Measurements from ENCODE around the gene JAK2. TPM values are rescaled to one million over a fixed set of nuclear protein-coding genes. Genes with fewer than 3 reads are reported as not detected.
"Not testable (repeated sequence)": the region's sequence is repeated elsewhere in the genome, so short reads cannot be mapped to it uniquely, and the experiment has no call there.

Gene JAK2
- total RNA-seq = 9.0 and 15.5 TPM in 2 replicates

- DNase-seq (ENCODE audit: low read depth) (peak; percentile 90), FAIRE-seq (no peak)
- peak; percentile 58 for TF ChIP-seq CTCF (IDR thresholded peaks at IDR 0.05; ENCODE audit: insufficient read depth, low read length, severe bottlenecking)
- Histone ChIP-seq H3K36me3 (ENCODE audit: control insufficient read depth, insufficient read depth, low read length) (no peaks in the 10 kb centered on the region), H3K27me3 (ENCODE audit: control insufficient read depth, insufficient read depth, low read length) (no peaks in the 10 kb centered on the region), H3K4me3 (ENCODE audit: low read depth, low read length) (peak within 1 kb of the TSS; percentile 50)
These were observed at the start of gene JAK2 for GRCh38 chr9:4984621-4985385. Gene JAK2 (plus strand): TSS chr9:4985272. CDS start chr9:5021988, 36,716 bp downstream.

GRCh38 chr9:4936277-4936676 lies 48.8 kb upstream of the JAK2 start:
- FAIRE-seq (no peak), DNase-seq (ENCODE audit: low read depth) (no peak)
- Histone ChIP-seq H3K36me3 (ENCODE audit: control insufficient read depth, insufficient read depth, low read length) (no peaks in the 10 kb centered on the region), H3K4me3 (ENCODE audit: low read depth, low read length) (no peak overlapping the region), H3K27me3 (ENCODE audit: control insufficient read depth, insufficient read depth, low read length) (no peaks in the 10 kb centered on the region)
- no peak for TF ChIP-seq CTCF (IDR thresholded peaks at IDR 0.05; ENCODE audit: insufficient read depth, low read length, severe bottlenecking)

- no peak for TF ChIP-seq CTCF (IDR thresholded peaks at IDR 0.05; ENCODE audit: insufficient read depth, low read length, severe bottlenecking)
- Histone ChIP-seq H3K36me3 (ENCODE audit: control insufficient read depth, insufficient read depth, low read length) (no peaks in the 10 kb centered on the region), H3K27me3 (ENCODE audit: control insufficient read depth, insufficient read depth, low read length) (no peaks in the 10 kb centered on the region), H3K4me3 (ENCODE audit: low read depth, low read length) (no peak overlapping the region)
- FAIRE-seq = no peak
- no peak for DNase-seq (ENCODE audit: low read depth)
These were observed 48.2 kb upstream of the JAK2 start for GRCh38 chr9:4936823-4937222.

GRCh38 chr9:4937446-4937845 lies 47.6 kb upstream of the JAK2 start:
- FAIRE-seq (no peak), DNase-seq (ENCODE audit: low read depth) (no peak)
- Histone ChIP-seq H3K27me3 (ENCODE audit: control insufficient read depth, insufficient read depth, low read length) (no peaks in the 10 kb centered on the region), H3K4me3 (ENCODE audit: low read depth, low read length) (no peak overlapping the region), H3K36me3 (ENCODE audit: control insufficient read depth, insufficient read depth, low read length) (no peaks in the 10 kb centered on the region)
- TF ChIP-seq CTCF (IDR thresholded peaks at IDR 0.05; ENCODE audit: insufficient read depth, low read length, severe bottlenecking) = no peak

- no peak for TF ChIP-seq CTCF (IDR thresholded peaks at IDR 0.05; ENCODE audit: insufficient read depth, low read length, severe bottlenecking)
- H3K36me3 ChIP-seq (ENCODE audit: control insufficient read depth, insufficient read depth, low read length) = no peaks in the 10 kb centered on the region
- no peak overlapping the region for H3K4me3 ChIP-seq (ENCODE audit: low read depth, low read length)
- no peaks in the 10 kb centered on the region for H3K27me3 ChIP-seq (ENCODE audit: control insufficient read depth, insufficient read depth, low read length)
- FAIRE-seq = no peak
- DNase-seq (ENCODE audit: low read depth) = no peak
These were observed 46.6 kb upstream of the JAK2 start for GRCh38 chr9:4938496-4938895.

GRCh38 chr9:4939118-4939561 lies 45.9 kb upstream of the JAK2 start:
- DNase-seq (ENCODE audit: low read depth) (no peak), FAIRE-seq (no peak)
- Histone ChIP-seq H3K36me3 (ENCODE audit: control insufficient read depth, insufficient read depth, low read length) (no peaks in the 10 kb centered on the region), H3K4me3 (ENCODE audit: low read depth, low read length) (no peak overlapping the region), H3K27me3 (ENCODE audit: control insufficient read depth, insufficient read depth, low read length) (no peaks in the 10 kb centered on the region)
- TF ChIP-seq CTCF (IDR thresholded peaks at IDR 0.05; ENCODE audit: insufficient read depth, low read length, severe bottlenecking) = no peak

- peak; percentile 63 for DNase-seq (ENCODE audit: low read depth)
- not testable (repeated sequence) for H3K4me3 ChIP-seq (ENCODE audit: low read depth, low read length); H3K36me3 ChIP-seq (ENCODE audit: control insufficient read depth, insufficient read depth, low read length); H3K27me3 ChIP-seq (ENCODE audit: control insufficient read depth, insufficient read depth, low read length); FAIRE-seq
These were observed 42.9 kb upstream of the JAK2 start for GRCh38 chr9:4942042-4942691.
